ENCODE measurements around the gene FN3K.
"Not testable (repeated sequence)": the region's sequence is repeated elsewhere in the genome, so short reads cannot be mapped to it uniquely, and the experiment has no call there.

DNA sequence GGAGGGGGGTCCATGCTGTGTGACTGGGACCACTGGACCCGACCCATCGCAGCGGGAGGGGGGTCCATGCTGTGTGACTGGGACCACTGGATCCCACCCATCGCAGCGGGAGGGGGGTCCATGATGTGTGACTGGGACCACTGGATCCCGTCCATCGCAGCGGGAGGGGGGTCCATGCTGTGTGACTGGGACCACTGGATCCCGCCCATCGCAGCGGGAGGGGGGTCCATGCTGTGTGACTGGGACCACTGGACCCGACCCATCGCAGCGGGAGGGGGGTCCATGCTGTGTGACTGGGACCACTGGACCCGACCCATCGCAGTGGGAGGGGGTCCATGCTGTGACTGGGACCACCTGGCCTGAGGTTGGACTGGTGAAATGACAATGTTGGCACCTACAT, 50.2 kb downstream of the FN3K start:
- TF ChIP-seq, protein P1, sequence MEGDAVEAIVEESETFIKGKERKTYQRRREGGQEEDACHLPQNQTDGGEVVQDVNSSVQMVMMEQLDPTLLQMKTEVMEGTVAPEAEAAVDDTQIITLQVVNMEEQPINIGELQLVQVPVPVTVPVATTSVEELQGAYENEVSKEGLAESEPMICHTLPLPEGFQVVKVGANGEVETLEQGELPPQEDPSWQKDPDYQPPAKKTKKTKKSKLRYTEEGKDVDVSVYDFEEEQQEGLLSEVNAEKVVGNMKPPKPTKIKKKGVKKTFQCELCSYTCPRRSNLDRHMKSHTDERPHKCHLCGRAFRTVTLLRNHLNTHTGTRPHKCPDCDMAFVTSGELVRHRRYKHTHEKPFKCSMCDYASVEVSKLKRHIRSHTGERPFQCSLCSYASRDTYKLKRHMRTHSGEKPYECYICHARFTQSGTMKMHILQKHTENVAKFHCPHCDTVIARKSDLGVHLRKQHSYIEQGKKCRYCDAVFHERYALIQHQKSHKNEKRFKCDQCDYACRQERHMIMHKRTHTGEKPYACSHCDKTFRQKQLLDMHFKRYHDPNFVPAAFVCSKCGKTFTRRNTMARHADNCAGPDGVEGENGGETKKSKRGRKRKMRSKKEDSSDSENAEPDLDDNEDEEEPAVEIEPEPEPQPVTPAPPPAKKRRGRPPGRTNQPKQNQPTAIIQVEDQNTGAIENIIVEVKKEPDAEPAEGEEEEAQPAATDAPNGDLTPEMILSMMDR (IDR thresholded peaks at IDR 0.05; ENCODE audit: insufficient read depth, low read length, poor library complexity, severe bottlenecking): not testable (repeated sequence)
- TF ChIP-seq EZH2phosphoT487 (conservative IDR thresholded peaks at IDR 0.05; ENCODE audit: low read length): not testable (repeated sequence)
